ENCODE data around the gene DNAI2.

- TF ChIP-seq, protein P1, sequence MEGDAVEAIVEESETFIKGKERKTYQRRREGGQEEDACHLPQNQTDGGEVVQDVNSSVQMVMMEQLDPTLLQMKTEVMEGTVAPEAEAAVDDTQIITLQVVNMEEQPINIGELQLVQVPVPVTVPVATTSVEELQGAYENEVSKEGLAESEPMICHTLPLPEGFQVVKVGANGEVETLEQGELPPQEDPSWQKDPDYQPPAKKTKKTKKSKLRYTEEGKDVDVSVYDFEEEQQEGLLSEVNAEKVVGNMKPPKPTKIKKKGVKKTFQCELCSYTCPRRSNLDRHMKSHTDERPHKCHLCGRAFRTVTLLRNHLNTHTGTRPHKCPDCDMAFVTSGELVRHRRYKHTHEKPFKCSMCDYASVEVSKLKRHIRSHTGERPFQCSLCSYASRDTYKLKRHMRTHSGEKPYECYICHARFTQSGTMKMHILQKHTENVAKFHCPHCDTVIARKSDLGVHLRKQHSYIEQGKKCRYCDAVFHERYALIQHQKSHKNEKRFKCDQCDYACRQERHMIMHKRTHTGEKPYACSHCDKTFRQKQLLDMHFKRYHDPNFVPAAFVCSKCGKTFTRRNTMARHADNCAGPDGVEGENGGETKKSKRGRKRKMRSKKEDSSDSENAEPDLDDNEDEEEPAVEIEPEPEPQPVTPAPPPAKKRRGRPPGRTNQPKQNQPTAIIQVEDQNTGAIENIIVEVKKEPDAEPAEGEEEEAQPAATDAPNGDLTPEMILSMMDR (IDR thresholded peaks at IDR 0.05): no peak
- TF ChIP-seq RNF2 (IDR thresholded peaks at IDR 0.05; ENCODE audit: borderline replicate concordance, low read depth) (no peak), USF2 (IDR thresholded peaks at IDR 0.05) (no peak)
- TF ChIP-seq, protein P2, sequence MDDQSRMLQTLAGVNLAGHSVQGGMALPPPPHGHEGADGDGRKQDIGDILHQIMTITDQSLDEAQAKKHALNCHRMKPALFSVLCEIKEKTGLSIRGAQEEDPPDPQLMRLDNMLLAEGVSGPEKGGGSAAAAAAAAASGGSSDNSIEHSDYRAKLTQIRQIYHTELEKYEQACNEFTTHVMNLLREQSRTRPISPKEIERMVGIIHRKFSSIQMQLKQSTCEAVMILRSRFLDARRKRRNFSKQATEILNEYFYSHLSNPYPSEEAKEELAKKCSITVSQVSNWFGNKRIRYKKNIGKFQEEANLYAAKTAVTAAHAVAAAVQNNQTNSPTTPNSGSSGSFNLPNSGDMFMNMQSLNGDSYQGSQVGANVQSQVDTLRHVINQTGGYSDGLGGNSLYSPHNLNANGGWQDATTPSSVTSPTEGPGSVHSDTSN (IDR thresholded peaks at IDR 0.05): no peak
These were observed 85.9 kb downstream of the DNAI2 start for GRCh38 chr17:74359916-74360315.
